Inflammatory macrophage (primary cell): ENCODE data around the gene HIGD1A.
A peak's percentile ranks its signal among the peaks of the same experiment; 100 is the strongest.

Experiments used
- DNase-seq, 2 donors: peaks; one replicate each; pipeline ENCODE4 v3.0.0-alpha.2; 2020 to 2022

The HIGD1A gene

DNA sequence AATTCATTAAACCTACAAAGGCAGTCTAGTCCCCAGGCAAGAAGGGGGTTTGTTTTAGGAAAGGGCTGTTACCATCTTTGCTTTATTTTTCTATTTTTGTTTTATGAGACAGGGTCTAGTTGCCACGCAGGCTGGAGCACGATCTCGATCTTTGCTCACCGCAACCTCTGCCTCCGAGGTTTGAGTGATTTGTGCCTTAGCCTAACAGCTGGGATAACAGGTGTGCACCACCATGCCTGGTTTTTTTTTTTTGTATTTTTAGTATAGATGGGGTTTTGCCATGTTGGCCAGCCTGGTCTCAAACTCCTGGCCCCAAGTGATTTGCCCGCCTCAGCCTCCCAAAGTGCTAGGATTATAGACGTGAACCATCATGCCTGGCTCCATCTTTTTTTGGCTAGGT, 4.9 kb downstream of the HIGD1A start:
- no peak for DNase-seq

DNA sequence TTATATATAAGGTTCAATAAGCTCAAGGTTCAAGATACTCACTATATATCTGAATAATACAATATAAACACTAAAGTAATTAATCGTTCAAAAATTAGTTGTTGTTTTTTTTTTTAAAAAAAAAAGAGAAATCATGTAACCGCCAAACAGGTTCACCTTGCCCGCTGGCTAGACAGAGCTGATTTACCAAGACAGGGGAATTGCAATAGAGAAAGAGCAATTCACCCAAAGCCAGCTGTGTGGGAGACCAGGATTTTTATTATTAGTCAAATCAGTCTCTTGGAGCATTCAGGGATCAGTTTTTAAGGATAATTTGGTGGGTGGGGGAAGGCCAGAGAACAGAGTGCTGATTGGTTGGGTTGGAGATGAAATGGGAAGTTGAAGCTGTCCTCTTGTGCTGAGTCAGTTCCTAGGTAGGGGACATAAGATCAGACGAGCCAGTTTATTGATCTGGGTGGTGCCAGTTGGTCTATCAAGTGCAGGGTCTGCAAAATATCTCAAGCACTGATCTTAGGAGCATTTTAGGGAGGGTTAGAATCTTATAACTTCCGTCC, 7.9 kb downstream of the HIGD1A start:
- DNase-seq: no peak

DNA sequence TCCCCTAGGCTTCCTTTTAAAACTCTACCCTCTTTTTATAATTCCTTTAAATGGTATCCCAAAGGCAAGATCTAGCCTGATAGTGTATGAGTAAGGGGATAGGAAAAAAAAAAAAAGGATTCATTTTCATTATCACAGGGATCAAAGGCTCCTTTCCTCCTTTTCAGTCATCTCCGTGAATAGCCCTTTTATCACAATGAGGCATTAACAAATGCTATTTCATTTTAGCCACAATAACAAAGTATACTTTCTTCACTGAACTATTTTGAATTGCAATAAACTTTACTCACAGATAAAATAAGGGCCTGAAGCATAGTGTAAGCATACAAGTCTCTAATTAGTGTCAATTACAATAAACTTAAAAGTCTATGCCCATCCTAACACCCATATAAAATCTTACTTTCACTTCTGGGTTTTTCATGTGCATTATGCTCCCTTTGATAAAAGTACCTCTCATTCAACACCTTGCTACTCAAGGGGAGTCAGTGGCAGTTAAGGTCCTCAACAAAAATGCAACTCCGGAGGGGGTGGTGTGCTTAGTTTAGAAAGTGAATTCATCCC, 8.6 kb downstream of the HIGD1A start:
- DNase-seq: no peak

DNA sequence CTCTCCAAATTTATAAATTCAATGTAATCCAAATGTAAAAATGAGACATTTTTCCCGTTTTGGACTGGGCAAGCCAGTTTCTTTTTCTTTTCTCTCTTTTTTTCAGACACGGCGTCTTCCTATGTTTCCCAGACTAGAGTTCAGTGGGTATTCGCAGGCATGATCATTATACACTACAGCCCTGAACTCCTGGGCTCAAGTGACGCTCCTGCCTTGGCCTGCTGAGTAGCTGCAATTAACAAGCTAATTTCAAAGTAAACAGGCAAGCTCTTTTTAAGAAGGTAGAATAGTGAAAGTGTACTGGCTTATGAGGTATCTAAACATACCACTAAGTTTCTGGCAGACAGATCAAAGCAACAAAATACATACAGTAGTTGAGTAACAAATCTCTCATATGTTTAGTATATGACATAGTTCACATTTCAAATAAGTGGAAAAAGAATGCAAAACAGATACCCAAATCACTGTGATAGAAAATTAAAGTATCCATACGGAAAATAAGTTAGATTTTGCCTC, 13.5 kb downstream of the HIGD1A start:
- DNase-seq: no peak

DNA sequence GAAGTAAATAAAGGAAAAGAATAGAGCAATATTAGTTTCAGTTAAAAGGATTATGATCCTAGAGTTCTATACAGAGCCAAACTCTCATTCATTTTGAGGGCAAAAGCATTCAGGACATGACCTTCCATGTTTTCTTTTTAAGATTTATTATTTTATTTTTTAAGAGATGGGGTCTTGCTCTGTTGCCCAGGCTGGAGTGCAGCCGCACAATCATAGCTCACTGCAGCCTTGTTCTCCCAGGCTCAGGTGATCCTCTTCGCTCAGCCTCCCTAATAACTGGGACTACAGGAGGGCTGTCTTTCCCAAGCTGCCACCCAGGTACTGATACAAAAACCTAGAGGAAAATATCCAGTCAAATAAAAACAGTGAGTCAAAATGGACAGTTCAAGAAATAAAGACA, 17.7 kb downstream of the HIGD1A start:
- DNase-seq: no peak

DNA sequence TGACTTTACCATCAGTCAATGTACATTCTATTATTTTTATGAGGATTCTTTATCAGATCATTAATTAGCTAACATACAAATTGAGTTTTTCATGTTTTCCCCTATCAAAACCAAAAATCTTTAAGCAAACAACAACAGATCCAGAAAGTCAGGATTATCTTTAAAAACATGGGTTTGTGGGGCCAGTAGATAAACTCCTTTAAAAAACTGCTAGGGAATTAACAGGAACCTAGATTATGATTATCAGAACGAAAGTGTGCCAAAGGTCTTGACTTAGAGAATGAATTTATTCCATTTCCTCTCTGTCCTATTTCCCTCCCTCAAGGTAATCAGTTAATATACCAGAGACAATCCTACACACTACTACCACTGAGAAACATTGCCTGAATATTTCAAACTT, 18.1 kb downstream of the HIGD1A start:
- DNase-seq: no peak

DNA sequence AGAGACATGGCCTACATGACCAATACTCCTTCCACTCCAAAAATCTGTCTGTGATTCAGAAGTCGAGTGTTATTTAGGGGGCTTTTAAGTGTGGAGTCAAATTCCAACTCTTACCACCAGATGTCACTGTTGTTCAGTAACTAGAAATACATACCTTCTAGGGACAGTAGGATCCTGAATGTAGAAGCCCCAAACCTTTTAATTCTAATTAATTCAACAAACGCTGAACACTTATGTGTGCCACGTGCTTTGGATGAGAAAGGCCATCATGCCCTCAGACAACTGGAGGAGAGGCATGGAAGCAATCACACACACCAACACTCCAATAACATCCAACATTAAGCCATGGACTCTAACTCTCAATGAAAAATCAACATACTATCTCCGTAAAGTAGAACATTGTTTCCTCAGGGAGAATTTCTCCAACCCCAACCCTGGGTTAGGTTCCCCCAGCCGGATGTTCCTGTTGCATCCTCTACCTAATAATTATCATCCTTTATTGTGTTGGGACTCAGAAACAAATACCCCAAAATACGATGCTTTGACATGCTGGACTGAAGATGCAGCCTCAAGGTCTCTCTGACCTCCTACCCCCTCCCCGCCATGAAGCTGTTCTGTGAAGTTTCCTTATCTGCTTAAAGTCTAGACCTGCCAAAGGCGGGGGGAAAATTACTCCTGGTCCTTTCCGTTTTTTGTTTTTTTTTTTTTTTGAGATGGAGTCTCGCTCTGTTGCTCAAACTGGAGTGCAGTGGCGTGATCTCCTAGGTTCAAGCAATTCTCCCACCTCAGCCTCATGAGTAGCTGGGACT, 23.2 kb downstream of the HIGD1A start:
- peak; percentile 68 to 82 for DNase-seq

DNA sequence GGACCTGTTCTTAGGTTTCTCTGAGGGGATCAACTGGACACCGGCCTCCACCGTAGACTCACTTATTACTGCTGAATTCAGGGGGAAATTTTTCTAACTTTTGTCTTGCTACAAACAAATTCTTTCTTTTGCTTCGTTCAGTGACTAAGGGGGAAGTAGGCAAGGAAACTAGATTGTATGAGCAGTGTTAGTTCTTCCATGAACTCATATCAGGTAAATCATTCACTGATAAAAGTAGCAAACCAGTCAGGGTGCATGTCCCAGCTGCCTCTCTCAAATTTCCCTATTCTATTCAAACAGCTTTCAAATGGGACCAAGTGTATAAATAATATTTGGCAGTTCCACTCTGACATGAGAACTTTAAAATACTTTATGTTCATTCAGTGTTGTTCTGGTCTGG, 23.9 kb downstream of the HIGD1A start:
- DNase-seq: no peak

DNA sequence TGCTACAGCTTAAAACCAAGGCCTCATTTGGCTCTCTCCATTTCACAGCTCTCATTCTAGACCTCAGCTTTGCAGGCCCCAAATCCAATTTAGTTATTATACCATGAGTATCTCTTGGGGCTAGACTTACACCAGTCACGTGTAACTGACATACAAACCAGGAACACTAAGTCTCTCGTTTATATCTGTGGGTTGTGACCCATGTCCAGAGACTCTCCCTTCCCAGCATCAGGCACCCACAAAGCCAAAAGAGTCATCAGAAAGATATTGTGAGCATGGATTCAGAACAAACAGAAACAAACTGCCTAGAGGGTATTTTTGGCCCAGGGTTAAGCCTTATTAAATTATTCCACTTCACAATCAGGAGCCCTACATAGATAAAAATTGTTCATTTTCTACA, 25.6 kb downstream of the HIGD1A start:
- no peak for DNase-seq

DNA sequence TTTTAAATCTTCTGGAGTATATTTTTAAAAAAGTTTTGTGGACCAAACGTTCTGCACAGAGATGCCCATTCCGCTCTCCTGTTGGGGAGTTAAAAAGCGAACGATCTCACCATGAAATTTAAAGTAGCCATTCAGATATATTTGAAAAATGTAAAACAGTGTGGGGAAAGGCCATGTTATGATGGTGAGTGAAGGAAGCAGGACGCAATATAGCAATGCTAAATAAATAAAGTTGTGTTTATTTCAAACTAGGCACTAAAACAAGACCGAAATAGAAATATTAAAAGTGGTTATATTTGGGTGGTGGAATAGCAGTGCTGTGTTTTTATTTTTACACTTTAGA, 30.9 kb downstream of the HIGD1A start:
- no peak for DNase-seq

DNA sequence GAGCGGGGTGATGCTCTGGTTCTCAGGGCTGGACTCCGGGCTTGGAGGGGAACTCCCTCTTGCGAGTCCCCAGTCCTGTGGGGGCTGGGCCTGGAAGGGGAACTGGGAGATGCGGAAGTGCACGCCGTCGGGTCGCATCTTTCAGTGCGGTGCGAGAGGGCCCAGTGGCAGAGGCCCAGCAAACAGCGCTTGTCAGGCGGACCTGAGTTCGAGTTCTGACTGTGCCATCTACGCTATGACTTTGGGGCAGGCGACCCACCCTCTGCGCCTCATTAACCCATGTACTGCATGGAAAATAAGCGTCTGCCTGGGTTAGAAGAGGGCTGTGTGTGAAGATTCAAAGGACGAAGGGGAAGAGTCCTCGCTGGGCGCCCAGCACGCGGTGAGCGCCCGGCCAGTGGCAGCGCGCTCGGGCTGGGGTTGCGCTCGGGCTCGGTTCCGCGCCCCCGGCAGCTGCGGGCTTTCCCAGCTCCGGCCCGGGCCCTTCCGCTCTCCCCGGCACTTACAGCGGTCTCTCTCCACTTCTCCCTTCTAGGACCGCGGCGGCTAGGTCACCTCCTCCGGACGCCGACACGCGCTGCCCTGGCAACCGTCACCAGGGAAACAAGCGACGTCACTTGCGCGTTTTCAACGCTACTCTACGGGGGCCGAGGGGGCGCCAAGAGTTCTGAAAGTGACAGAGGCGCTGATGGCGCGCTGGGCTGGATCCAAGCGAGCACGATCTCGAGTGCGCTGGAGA, 31.5 kb downstream of the HIGD1A start, which contains the start of gene CCDC13:
Gene CCDC13, minus strand, starts transcription at position 584 of the 739 bp plus-strand sequence. CDS start 14,908 bp downstream, outside the sequence.
- DNase-seq: peak; percentile 97 to 98

DNA sequence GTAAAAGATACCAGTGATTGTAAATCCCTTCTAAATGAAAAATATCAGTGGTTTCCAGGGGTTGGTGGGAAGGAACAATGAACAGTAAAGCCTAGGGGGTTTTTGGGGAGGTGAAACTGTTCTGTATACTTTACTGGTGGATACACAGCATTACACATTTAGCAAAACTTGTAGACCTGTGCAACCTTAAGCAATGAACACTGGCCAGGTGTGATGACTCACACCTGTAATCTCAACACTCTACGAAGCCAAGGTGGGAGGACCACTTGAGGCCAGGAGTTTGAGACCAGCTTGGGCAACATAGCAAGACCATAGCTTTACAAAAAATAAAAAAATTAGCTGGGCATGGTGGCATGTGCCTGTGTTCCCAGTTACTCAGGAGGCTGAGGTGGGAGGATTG, 33.0 kb downstream of the HIGD1A start:
- DNase-seq: no peak

DNA sequence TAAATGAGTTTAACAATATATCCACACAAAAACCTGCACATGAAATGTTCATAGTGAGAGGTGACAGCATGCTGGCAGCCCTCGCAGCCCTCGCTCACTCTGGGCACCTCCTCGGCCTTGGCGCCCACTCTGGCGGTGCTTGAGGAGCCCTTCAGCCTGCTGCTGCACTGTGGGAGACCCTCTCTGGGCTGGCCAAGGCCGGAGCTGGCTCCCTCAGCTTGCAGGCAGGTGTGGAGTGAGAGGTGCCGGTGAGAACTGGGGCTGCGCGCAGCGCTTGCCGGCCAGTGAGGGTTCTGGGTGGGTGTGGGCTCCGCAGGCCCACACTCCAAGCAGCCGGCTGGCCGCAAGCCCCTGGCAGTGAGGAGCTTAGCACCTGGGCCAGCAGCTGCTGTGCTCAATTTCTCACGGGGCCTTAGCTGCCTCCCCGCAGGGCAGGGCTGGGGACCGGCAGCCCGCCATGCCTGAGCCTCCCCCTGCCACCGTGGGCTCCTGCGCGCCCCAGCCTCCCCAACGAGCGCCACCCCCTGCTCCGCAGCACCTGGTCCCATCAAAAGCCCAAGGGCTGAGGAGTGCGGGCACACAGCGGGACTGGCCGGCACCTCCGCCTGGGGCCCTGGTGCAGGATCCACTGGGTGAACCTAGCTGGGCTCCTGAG, 34.7 kb downstream of the HIGD1A start:
- DNase-seq: no peak

DNA sequence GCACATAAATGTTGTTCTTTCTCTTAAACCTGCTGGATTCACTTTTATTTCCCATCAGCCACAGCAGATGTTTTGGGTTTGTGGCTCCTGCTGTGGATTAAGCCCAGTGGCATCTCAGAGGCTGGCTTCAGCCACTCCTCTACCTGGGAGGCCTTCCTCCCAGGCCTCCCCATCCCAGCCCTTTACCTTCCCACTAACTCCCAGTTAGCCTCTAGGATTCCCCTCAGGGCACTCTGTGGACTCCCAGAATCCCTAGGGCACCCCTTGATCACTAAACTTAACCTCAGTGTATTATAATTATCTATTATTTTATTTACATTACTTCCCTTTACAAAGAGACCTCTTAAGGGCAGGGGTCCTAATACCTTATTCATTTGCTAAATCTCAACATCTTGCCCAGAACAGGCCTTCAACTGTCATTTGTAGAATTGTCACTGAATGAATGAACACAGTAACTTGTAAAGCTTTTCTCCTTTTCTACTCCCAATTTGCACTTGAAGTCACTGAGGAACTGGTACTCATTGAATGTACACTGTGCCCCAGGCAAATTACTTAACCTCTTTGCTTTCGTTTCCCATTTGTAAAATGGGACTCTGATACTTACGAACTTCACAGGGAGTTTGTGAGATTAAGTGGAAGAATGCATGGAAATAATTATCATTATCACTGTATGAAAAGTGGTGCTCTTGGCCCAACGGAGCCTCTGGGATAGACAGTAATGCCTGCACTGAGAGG, 39.6 kb downstream of the HIGD1A start:
- peak; percentile 54 to 68 for DNase-seq

DNA sequence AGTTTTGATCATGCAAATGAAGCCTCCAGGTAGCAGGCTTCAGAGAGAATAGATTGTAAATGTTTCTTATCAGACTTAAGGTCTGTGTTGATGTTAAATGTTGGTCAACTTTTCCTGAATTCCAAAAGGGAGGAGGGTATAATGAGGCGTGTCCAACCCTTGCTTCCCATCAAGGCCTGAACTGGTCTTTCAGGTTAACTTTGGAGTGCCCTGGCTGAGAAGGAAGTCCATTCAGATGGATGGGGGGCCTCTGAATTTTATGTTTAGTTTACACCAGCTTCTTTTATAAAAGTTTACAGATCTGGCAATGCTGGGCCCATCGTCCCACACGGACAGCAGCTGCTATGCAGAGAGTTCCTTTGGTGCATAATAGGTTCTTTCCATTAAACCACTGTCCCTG, 40.2 kb downstream of the HIGD1A start:
- DNase-seq: no peak

DNA sequence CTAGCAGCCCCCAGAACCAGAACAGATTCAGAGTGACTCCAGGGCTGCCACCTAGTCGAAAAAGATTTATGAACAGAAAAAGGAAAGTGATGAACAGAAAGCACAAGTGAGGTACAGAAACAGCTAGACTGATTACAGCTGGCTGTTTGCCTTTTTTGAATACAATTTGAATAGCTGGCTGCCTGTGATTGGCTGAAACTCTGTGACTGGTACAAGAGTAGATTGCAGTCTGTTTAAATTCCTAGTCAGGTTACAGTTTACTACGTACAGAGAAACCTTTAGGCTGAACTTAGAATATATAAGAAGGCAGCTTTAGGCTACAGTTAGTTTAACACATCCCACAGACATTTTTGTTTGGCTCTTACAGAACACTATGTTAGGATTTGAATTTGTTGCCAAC, 41.3 kb downstream of the HIGD1A start:
- no peak for DNase-seq

DNA sequence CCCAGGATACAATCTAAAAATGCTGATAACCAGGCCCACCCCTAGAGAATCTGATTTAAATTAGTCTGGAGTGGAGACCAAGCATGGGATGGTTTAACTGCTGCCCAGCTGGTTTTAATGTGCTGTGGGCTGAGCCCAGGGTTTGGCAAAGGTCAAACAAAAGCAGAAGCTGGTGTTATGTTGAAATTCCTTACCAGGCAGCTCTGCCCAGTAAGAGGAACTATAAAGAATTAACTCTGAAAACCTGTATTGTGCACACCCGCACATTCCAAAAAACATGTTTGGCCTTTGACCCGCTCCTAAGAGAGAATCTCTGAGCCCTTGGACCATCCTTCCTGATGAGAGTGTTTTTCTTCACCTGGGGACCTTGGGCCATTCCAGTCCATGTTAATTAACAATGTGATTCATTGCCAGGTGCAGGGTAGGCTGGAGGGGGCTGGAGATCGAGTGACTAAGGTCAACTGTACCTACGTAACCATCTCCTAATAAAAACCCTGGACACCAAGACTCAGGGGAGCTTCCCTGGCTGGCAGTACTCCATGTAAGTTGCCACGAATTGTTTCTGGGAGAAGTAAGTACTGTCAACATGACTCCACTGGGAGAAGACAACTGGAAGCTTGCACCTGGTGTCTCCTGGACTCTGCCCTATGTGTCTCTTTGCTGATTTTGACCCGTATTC, 42.1 kb downstream of the HIGD1A start:
- peak; percentile 92 to 93 for DNase-seq

DNA sequence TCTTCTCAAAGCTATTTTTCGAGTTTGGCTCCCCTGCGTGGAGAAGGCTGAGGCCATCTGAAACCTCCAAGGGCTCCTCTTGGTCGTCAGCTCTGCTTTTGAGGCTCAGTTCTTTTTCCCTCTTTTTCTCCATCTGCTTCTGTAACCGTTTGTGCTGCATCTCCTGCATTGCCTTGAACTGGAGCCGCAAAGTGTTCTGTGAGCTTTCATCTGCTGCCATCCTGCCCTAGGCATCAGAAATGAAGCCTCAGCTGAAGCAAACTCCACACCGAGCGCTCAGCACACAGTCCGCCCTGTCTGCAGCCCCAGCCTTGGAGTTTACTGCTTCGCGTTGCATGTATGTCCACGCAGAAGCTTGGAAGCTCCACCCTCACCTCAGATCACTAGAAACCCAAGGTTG, 46.2 kb downstream of the HIGD1A start:
- DNase-seq: no peak

DNA sequence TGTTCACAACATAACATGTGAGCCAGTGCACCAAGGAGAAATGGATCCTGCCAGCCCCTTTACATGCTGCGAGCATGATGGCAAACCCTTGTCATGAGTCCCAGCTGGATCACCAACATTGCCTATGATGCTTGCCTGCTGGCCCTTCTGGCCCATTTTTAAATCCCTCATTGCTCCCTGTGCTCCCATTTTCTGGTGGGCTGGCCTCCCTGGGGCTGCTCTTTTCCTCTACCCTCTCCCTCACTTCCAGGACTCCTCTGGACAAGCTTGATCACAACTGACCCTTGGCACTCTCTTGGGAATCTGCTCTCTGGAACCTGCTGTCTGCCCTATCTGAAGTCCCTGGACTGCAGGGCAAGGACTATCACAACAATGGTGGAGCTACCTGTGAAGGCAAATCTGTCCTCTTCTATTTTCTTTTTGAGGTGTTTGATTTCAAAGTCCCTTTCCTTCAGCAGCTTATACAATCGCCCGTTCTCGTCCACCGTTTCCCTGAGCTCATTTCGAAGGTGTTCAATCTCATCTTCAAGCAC, 47.5 kb downstream of the HIGD1A start:
- DNase-seq: no peak

DNA sequence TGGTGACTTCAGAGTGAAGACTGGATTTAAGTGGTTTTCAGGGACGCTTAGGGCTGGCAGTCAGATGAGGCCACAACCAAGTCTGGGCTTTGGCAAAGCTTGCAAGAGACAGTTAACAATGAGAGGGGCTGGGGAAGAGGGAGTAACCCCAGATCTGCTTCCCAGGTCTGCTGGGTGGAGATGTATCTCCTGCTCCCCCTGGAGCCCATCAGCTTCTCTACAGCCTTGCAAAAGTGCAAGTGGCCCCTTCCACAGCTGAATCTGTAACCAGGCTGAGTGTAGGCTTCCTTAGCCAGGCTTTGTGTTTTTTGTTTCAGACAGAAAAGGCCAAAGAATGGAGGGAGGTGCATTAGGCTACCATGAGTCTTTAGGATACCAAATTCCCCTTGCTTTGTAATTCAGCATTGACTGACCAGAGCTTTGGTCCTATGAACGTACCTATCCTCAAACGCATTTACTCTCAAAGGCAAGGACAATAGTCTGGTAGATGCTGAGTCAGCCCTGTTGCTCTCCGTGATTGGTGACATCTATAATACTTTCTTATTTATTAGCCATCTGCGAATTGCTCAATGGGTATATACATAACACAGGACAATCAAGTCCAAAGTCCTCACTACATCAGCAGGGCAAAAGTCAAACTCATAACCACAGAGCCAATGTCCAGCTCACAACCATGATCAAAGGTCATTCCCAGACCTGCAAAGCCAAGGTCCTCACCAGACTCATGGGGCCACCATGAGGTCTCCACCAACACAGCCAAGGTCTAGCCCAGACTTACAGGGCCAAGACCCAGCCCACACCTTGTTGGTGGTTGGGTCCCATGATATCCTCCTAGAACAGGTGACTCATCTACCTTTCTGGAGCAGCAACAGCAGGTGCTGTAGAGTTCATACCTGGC, 48.4 kb downstream of the HIGD1A start:
- DNase-seq: peak; percentile 43 to 52
